ENCODE measurements around the gene LMNTD2. TPM values are rescaled to one million over a fixed set of nuclear protein-coding genes. Genes with fewer than 3 reads are reported as not detected.

LMNTD2 gene
- total RNA-seq, 1 donor from 2014 or later: 1.9 TPM

DNA sequence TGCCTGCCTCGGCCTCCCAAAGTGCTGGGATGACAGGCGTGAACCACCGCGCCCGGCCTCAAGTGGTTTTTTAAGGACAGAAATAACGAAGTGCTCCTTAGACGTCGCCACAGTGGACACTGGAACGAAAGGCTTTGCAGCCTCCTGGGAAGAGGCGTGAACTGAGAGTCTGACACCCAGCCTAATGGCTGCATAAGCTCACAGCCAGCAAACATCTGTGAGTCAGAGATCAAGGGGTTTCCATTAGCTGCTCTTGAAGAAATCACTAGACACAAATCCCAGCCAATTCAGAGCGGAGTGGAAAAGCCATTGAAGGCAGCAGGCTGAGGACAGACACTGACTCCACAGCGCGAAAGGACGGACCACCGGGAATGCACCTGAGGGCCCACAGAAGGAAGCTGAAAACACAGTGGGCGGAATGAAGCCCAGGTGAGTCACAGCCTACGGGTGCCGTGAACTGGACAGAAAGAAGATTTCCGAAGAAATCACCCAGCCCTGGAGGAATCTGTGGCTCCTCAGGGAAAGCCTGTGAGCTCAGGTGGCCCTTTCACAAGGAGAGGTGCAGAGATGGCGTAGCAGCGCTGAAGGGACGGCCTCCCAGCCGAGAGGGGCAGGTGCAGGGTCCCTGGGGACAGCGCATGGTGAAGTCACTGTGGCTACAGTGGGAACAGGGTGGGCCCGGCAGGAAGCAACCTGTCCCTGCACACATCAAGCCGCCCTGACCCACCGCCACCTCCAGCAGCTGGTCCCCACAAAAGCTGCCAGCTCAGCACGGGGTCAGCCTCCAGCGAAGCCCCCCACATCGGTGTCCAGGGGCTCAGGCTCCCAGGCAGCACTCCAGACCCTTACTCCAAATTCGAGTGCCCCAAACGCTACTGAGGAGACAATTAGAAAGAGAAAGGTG is 11.6 kb downstream of the LMNTD2 start:
- no peak for DNase-seq (ENCODE audit: low read depth)
- Histone ChIP-seq H3K27me3 (ENCODE audit: control insufficient read depth, insufficient read depth, low read length) (peaks cover 4% of the 10 kb centered on the region), H3K4me3 (ENCODE audit: low read depth, low read length) (no peak overlapping the region), H3K36me3 (ENCODE audit: control insufficient read depth, insufficient read depth, low read length) (no peaks in the 10 kb centered on the region)
- TF ChIP-seq, protein P1, sequence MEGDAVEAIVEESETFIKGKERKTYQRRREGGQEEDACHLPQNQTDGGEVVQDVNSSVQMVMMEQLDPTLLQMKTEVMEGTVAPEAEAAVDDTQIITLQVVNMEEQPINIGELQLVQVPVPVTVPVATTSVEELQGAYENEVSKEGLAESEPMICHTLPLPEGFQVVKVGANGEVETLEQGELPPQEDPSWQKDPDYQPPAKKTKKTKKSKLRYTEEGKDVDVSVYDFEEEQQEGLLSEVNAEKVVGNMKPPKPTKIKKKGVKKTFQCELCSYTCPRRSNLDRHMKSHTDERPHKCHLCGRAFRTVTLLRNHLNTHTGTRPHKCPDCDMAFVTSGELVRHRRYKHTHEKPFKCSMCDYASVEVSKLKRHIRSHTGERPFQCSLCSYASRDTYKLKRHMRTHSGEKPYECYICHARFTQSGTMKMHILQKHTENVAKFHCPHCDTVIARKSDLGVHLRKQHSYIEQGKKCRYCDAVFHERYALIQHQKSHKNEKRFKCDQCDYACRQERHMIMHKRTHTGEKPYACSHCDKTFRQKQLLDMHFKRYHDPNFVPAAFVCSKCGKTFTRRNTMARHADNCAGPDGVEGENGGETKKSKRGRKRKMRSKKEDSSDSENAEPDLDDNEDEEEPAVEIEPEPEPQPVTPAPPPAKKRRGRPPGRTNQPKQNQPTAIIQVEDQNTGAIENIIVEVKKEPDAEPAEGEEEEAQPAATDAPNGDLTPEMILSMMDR (IDR thresholded peaks at IDR 0.05; ENCODE audit: insufficient read depth, low read length, poor library complexity, severe bottlenecking): no peak

DNA sequence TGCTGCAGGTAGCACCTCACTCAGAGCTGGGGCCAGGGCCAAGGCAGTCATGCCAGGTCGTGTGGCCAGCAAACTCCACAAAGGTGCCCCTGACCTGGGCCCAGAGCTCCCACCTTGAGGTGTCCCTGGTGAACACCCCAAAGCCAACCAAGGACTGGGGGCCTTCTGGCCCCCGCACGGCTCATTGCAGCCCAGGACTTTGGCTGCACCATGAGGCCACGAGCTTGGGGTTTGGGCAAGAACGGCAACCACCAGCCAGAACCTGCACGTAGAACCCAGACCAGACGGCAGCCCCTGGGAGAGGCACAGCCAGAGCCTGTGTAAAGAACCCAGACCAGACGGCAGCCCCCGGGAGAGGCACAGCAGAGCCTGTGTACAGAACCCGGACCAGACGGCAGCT is 15.4 kb downstream of the LMNTD2 start:
- TF ChIP-seq, protein P1 (IDR thresholded peaks at IDR 0.05; ENCODE audit: insufficient read depth, low read length, poor library complexity, severe bottlenecking): no peak
- no peak for DNase-seq (ENCODE audit: low read depth)
- H3K4me3 ChIP-seq (ENCODE audit: low read depth, low read length): no peak overlapping the region
- no peaks in the 10 kb centered on the region for H3K36me3 ChIP-seq (ENCODE audit: control insufficient read depth, insufficient read depth, low read length)
- no peaks in the 10 kb centered on the region for H3K27me3 ChIP-seq (ENCODE audit: control insufficient read depth, insufficient read depth, low read length)

DNA sequence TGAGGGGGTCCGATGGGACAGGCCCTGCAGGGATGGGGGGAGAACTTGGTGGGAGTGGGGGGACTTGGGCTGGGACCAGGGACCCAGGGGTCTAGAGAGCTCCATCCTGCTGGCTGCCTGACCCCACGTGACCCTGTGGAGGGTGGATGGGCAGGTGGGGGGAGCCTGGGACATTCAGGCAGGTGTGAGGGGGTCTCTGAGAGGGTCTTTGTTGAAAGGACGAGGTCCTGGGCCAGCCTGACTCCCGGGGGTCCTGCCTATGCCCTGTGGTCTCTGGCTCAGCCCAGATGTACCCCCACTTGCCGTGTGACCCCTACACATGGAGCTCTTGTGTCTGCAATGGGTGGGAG is 15.7 kb downstream of the LMNTD2 start:
- Histone ChIP-seq H3K27me3 (ENCODE audit: control insufficient read depth, insufficient read depth, low read length) (no peaks in the 10 kb centered on the region), H3K36me3 (ENCODE audit: control insufficient read depth, insufficient read depth, low read length) (no peaks in the 10 kb centered on the region), H3K4me3 (ENCODE audit: low read depth, low read length) (no peak overlapping the region)
- no peak for DNase-seq (ENCODE audit: low read depth)
- TF ChIP-seq, protein P1 (IDR thresholded peaks at IDR 0.05; ENCODE audit: insufficient read depth, low read length, poor library complexity, severe bottlenecking): no peak

DNA sequence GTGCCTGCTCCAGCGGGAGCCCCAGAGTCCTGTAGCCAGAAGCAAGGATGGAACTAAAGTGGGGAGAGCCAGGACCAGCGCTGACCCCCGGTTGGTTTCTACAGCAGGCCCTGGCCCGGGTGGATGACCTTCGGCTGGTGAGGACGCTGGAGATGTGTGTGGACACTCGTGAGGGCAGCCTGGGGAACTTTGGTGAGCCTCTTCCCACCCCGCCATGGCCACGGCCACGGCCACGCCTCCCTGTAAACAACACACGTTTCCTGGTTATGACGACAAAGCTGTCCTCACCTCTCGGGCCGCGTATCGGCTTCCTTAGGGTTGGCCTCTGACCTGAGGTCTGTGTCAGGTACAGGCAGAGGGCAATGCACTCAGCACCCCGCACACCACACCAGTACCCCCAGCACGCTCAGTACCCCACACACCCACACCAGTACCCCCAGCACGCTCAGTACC is 19.1 kb downstream of the LMNTD2 start:
- no peak overlapping the region for H3K4me3 ChIP-seq (ENCODE audit: low read depth, low read length)
- DNase-seq (ENCODE audit: low read depth): no peak
- TF ChIP-seq, protein P1 (IDR thresholded peaks at IDR 0.05; ENCODE audit: insufficient read depth, low read length, poor library complexity, severe bottlenecking): no peak
- no peaks in the 10 kb centered on the region for H3K27me3 ChIP-seq (ENCODE audit: control insufficient read depth, insufficient read depth, low read length)
- no peaks in the 10 kb centered on the region for H3K36me3 ChIP-seq (ENCODE audit: control insufficient read depth, insufficient read depth, low read length)

DNA sequence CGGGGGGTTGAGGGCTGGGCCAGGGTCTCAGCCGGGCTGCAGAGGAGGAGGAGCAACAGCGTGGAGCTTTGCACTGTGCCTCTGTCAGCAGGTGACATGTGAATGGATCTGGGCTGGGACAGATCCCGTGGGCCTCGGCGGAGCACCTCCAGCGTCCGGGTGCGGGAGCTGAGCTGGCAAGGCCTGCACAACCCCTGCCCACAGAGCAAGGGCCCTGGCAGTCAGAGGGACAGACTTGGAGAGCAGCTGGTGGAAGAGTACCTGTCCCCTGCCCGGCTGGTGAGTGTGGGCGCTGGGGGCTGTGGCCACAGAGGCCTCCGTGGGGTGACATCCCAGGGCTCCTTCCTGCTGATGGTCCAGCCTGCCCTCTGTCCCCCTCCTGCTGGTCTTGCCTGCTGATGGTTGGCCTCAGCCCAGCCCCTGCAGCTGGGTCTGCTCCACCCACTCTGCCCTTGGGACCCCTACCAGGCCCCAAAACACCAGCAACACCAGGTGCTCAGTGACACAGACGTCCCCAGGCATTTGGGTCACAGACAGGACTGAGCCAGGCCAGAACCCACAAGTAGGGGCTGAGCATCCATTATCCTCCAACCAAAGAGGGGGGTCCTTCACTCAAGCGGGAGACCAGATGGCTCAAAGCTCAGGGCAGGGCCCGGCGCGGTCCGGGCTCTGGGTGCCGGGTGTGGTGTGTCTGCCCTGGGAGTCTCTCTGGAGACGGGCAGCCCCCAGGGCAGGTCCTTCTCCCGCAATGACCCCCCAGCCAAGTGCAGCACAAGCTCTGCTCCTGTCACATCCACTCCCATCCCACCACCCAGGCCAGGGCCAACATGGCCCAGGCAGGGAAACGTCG is 19.7 kb downstream of the LMNTD2 start:
- TF ChIP-seq, protein P1 (IDR thresholded peaks at IDR 0.05; ENCODE audit: insufficient read depth, low read length, poor library complexity, severe bottlenecking): no peak
- Histone ChIP-seq H3K4me3 (ENCODE audit: low read depth, low read length) (no peak overlapping the region), H3K36me3 (ENCODE audit: control insufficient read depth, insufficient read depth, low read length) (no peaks in the 10 kb centered on the region), H3K27me3 (ENCODE audit: control insufficient read depth, insufficient read depth, low read length) (no peaks in the 10 kb centered on the region)
- DNase-seq (ENCODE audit: low read depth): no peak
